NT2/D1 (cell line): Measurements from ENCODE around the gene TCHH.

ENCODE experiments used
- SUZ12 ChIP-seq: IDR thresholded peaks from 2 replicates; pipeline ENCODE4 v1.6.1; 2011; ENCODE audit not compliant: insufficient read length, insufficient read depth; ENCODE audit errors: extremely low read depth
- ZNF274 ChIP-seq: IDR thresholded peaks from 2 replicates; pipeline ENCODE4 v1.6.1; 2011; ENCODE audit warnings: mild to moderate bottlenecking, low read depth, low read length

GRCh38 chr1:152145769-152146168 lies 30.5 kb upstream of the TCHH start:
- TF ChIP-seq ZNF274, result no peak
- TF ChIP-seq SUZ12, result no peak
